HG03095 (cell line): ENCODE measurements around the gene FAM25C.
A peak's percentile ranks its signal among the peaks of the same experiment; 100 is the strongest.
"Not testable (repeated sequence)": the region's sequence is repeated elsewhere in the genome, so short reads cannot be mapped to it uniquely, and the experiment has no call there.

Experiments
- ATAC-seq: cut with Tn5 transposase; IDR thresholded peaks from one replicate; pipeline ENCODE4 v1.9.1; 2021; ENCODE audit warnings: moderate library complexity; ENCODE audit not compliant: unreplicated experiment

Gene FAM25C

GRCh38 chr10:47999691-48000090 lies at the start of gene FAM25C:
Gene FAM25C (minus strand): TSS chr10:47999791. CDS start chr10:47999765, 26 bp downstream.
- not testable (repeated sequence) for ATAC-seq

GRCh38 chr10:48044557-48044956 lies 45.0 kb upstream of the FAM25C start:
- ATAC-seq = not testable (repeated sequence)

- not testable (repeated sequence) for ATAC-seq
These were observed 31.8 kb upstream of the FAM25C start for GRCh38 chr10:48031390-48031789.

- ATAC-seq = not testable (repeated sequence)
These were observed 2.7 kb upstream of the FAM25C start for GRCh38 chr10:48002306-48002705.

- not testable (repeated sequence) for ATAC-seq
These were observed 5.5 kb downstream of the FAM25C start for GRCh38 chr10:47994045-47994444.

- not testable (repeated sequence) for ATAC-seq
These were observed 7.0 kb downstream of the FAM25C start for GRCh38 chr10:47992560-47992959.

GRCh38 chr10:47991706-47992105 lies 7.9 kb downstream of the FAM25C start:
- ATAC-seq = not testable (repeated sequence)

GRCh38 chr10:47990097-47990496 lies 9.5 kb downstream of the FAM25C start:
- not testable (repeated sequence) for ATAC-seq

- not testable (repeated sequence) for ATAC-seq
These were observed 10.0 kb downstream of the FAM25C start for GRCh38 chr10:47989542-47989950.

- ATAC-seq = not testable (repeated sequence)
These were observed 10.7 kb downstream of the FAM25C start for GRCh38 chr10:47988718-47989541.

- not testable (repeated sequence) for ATAC-seq
These were observed 11.6 kb downstream of the FAM25C start for GRCh38 chr10:47987952-47988351.

- ATAC-seq = not testable (repeated sequence)
These were observed 13.0 kb downstream of the FAM25C start for GRCh38 chr10:47986413-47987230.

- ATAC-seq = not testable (repeated sequence)
These were observed 24.2 kb downstream of the FAM25C start for GRCh38 chr10:47975409-47975808.

GRCh38 chr10:47973131-47973530 lies 26.5 kb downstream of the FAM25C start:
- ATAC-seq = not testable (repeated sequence)

GRCh38 chr10:47972077-47972476 lies 27.5 kb downstream of the FAM25C start:
- ATAC-seq = not testable (repeated sequence)

GRCh38 chr10:47971598-47971997 lies 28.0 kb downstream of the FAM25C start:
- ATAC-seq = not testable (repeated sequence)

- ATAC-seq = not testable (repeated sequence)
These were observed 29.5 kb downstream of the FAM25C start for GRCh38 chr10:47970047-47970446.

GRCh38 chr10:47968988-47969387 lies 30.6 kb downstream of the FAM25C start:
- ATAC-seq = peak; percentile 96

GRCh38 chr10:47964280-47965063 lies 35.1 kb downstream of the FAM25C start:
- not testable (repeated sequence) for ATAC-seq

- not testable (repeated sequence) for ATAC-seq
These were observed 36.8 kb downstream of the FAM25C start for GRCh38 chr10:47962785-47963184.

GRCh38 chr10:47960699-47961098 lies 38.9 kb downstream of the FAM25C start:
- not testable (repeated sequence) for ATAC-seq
